NOMO-1 (cell line): ENCODE results near the gene UBE3C.

Experiments
- DNase-seq, 2 experiments: peaks; one replicate each; lab custom pipeline; 2025; ENCODE audit not compliant: unreplicated experiment in 2 of 2; lab: John Stamatoyannopoulos, UW

The UBE3C gene

DNA sequence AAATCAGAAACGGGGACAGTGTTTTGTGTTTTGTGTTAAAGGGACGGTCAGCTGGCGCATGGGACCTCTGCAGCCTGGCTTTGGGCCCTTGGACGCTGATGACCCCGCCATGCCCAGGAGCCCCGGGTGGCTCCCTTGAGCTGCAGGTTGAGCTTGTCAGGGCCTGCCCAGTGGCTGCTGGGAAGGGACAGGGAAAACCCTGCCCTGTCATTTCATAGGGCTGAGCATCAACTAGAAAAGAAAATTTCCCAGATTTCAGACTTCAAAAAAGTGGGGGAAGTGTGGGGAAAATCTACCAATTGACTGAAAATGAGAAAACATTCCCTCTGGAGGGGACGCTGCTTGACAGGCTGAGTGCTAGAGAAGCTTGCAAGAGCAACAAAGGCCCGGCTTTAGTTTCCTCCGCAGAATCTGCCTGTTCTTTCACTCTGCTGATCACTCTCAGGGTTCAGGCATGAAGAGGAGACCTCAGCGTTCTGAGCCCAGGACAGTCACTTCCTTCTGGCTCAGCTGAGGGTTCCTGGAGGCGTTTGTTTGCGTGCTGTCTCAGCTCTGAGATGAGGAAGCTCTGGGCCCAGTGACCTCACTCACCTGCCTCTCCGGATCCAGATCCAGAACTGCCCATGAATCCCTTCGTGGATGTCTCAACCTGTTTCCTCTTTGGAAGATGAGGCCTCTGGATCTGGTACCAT, 179.4 kb downstream of the UBE3C start:
- peak in 1 of 2 experiments; percentile 32 for DNase-seq
